Activated CD8-positive, alpha-beta memory T cell treated with anti-CD3 and anti-CD28 coated beads, Interleukin-2, amount 50 U/mL, for 24 hours (primary cell): ENCODE measurements around the gene HNF1A.

ENCODE experiments used
- DNase-seq: peaks from one replicate; pipeline ENCODE4 v3.0.0-alpha.2; 2020; ENCODE audit errors: extremely low read depth

Gene HNF1A

GRCh38 chr12:120959111-120959878 lies 19.0 kb upstream of the HNF1A start:
- DNase-seq: no peak

GRCh38 chr12:120960657-120961056 lies 17.7 kb upstream of the HNF1A start:
- DNase-seq: no peak

- no peak for DNase-seq
These were observed 16.5 kb upstream of the HNF1A start for GRCh38 chr12:120961604-120962531.

GRCh38 chr12:120962532-120963020 lies 15.8 kb upstream of the HNF1A start:
- DNase-seq: no peak

GRCh38 chr12:120964298-120964697 lies 14.0 kb upstream of the HNF1A start:
- DNase-seq: no peak

- DNase-seq: no peak
These were observed 12.7 kb upstream of the HNF1A start for GRCh38 chr12:120965534-120966091.

GRCh38 chr12:120970310-120970709 lies 8.0 kb upstream of the HNF1A start:
- DNase-seq: no peak

- no peak for DNase-seq
These were observed 6.8 kb upstream of the HNF1A start for GRCh38 chr12:120971299-120972180.

DNA sequence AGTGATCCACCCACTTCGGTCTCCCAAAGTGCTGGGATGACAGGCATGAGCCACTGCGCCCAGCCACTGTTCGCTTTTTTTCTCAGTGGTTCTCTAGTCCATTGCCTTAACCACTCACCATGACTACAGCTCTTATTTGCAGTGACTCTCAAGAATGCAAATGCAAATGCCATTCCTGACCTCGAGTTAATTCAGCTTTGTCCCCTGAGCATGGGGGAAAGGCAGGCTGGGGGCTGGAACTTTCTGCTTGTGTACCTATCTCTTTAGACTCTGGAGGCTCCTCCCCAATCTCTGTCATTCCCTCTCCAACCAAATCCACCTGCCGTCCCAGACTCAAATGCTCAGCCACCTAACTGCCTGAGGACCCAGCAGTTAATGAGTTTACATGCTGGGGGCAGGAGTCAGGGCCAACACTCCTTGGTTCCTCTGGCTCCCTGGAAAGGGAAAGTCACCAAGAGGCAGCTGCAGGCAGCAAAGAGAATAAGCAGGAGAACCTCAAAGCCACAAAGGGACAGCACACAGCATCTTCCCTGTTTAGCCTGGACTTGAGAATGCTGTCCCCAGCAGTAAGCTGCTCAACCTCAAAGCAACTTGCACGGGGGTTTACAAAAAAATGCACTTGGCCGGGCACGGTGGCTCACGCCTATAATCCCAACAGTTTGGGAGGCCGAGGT lies 5.3 kb upstream of the HNF1A start:
- no peak for DNase-seq

DNA sequence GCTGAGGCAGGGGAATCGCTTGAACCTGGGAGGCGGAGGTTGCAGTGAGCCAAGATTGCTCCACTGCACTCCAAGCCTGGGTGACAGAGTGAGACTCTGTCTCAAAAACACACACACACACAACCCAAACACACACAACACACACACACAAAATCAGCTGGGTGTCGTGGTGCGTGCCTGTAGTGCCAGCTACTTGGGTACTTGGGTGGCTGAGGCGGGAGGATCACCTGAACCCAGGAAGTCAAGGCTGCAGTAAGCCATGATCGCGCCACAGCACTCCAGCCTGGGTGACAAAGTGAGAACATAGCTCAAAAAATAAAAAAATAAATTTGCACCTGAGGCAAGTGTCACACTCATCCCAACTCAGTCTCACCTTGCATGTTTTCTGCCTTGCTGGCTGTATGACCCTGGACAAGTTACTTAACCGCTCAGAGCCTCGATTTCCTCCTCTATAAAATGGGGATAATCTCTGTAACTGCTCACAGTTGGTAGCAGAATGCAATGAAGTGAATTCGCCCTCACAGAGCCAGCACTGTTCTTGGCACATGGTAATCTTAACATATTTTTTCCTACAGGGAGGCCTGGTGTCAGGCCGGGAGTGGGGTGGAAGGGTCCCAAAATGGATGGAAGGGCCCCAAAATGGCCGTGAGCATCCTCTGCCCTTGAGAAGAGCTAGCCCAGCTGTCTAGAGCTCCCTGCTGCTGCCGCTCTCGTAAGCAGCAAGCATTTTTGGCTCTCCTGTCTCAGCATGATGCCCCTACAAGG lies 630 bp upstream of the HNF1A start:
- no peak for DNase-seq

- no peak for DNase-seq
These were observed 998 bp downstream of the HNF1A start for GRCh38 chr12:120979220-120979861.

DNA sequence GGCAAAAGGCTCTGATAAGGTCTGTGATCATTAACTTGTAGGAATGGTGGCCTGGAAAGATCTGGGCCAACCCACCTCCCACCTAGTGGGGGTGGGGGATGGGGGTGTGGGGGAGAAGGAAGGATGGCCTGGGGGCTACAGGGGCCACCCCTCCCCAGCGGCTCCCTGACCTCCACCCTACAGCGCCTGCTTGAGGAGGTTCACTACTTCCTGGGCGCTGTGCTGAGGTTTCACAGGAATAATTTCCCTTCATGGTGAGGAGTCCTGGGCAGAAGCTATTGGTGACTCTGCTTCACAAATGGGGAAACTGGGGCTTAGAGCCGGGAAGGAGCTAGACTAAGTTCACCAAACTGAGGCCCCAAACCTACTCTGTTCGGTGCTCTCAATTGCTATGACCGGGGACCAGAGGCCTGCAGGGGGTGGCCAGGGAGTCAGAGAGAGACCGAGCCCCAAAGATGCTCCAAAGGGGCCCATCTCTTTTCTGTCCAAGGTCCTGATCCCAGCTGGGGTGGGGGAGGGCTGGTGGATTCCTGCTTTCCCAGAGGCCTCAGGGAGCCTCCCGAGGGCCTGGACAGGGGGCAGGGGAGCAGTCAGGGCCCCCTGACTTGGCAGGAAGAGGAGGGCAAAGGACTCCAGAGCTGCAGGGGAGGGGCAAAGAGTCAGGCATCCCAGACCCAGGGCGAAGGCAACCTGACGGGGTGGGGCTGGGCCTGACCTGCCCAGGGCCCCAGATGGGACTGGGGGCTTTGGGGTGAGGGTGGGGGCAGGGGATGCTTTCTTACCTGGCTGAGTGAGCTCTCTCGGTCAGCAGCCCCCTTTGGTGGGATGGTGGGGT lies 1.7 kb downstream of the HNF1A start:
- no peak for DNase-seq

DNA sequence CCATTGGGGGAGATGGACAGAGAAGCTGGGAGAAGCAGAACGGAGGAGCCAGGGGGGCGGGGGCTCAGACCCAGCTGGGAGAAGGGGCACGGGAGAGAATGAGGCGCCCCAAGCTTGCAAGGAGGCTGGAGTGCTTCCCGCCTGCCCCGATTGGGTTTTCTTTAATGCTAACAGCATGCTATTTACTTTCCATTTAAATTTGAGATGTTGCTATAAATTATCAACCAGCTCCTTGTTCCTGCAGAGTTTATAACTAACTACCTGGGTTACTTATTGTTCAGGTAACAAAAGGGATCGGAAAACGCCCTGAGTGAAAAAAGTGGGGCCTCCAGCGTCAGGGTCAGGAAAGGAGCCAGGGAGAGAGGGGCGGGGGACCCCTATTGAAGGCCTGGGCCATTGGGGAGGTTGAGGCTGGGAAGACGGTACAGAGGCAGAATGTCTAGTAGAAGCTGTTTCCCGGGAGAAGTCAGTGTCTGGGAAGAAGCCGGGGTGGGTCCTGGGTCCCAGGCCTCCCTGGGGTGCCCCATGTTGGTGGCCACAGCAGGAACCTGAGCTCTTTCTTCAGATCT lies 2.5 kb downstream of the HNF1A start:
- DNase-seq: no peak

DNA sequence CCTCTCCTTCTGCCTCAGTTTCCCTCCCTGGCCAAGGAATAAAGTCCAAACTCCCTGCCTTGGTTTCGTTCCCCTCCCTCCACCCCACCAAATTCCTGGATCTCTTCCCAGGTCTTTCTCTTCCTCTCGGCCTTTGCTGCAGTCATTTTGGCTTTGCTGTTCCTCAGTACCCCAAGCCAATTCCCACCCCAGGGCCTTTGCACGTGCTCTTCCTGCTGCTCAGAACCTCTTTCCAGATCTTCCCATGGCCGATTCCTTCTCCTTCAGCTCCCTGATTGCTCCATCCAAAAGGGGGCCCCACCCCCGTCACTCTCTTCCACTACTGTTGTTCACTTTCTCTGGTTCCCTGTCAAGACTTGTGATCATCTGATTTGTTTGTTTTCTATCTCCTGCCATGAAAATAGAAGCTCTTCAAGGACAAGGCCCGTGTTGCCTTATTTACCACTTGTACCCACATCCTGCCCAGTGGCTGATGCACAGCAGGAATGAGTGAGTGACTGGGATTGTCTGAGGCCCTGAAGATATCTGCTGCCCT lies 3.1 kb downstream of the HNF1A start:
- no peak for DNase-seq

- DNase-seq: no peak
These were observed 4.3 kb downstream of the HNF1A start for GRCh38 chr12:120982659-120983058.

DNA sequence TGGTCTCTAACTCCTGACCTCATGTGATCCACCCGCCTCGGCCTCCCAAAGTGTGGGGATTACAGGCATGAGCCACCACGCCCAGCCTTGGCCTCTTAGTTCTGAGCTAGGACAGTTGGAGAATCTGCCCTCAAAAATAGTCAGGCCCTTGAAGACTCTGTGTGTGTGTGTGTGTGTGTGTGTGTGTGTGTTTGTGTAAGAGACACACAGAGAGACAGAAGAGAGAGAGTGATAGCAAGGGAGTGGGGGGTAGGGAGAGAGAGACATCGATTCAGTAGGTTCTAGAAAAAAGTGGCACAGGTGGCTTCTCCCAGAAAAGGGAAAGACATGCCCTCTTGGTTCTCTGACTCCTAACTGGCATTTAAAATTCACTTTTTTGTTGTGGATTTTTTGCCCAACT lies 5.4 kb downstream of the HNF1A start:
- DNase-seq: no peak

- DNase-seq: no peak
These were observed 6.1 kb downstream of the HNF1A start for GRCh38 chr12:120984351-120984898.

- no peak for DNase-seq
These were observed 9.9 kb downstream of the HNF1A start for GRCh38 chr12:120988234-120988633.
